GDM1 (cell line): Measurements from ENCODE around the gene KASH5.

ENCODE experiments used
- DNase-seq: peaks from one replicate; lab custom pipeline; 2025; lab: John Stamatoyannopoulos, UW

Gene KASH5

DNA sequence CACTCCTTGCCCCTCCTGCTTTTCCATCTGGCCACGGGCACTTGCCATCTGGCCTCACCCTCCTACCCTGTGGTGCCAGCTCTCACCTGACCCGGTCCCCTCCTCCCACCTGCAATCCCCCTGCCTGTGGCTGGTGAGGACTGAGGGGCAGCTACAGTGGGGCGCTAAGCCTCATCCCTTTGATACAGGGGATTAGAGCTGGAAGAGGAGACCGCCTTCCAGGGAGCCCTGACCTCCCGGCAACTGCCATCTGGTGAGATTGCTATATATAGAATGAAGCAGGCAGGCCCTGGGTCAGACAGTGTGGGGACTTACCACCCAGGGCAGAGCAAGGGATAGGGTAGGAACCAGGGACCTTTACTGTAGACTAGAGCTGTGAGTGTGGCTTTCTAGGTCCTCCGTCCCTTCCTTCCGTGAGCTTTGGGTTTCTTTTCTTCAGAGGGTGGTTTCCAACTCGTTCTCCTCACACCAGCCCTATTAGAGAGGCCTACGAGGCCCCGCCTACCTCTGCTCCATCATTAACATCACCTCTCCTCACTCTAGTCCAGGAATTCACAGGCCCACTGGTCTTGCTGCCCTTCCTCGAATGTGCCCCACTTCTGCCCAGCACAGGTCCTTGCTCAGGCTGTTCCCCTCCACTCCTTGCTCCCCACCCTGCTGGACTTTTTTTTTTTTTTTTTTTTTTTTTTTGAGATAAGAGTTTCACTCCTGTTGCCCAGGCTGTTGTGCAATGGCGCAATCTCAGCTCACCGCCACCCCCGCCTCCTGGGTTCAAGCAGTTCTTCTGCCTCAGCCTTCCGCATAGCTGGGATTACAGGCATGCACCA, 7.7 kb downstream of the KASH5 start:
- DNase-seq = no peak

DNA sequence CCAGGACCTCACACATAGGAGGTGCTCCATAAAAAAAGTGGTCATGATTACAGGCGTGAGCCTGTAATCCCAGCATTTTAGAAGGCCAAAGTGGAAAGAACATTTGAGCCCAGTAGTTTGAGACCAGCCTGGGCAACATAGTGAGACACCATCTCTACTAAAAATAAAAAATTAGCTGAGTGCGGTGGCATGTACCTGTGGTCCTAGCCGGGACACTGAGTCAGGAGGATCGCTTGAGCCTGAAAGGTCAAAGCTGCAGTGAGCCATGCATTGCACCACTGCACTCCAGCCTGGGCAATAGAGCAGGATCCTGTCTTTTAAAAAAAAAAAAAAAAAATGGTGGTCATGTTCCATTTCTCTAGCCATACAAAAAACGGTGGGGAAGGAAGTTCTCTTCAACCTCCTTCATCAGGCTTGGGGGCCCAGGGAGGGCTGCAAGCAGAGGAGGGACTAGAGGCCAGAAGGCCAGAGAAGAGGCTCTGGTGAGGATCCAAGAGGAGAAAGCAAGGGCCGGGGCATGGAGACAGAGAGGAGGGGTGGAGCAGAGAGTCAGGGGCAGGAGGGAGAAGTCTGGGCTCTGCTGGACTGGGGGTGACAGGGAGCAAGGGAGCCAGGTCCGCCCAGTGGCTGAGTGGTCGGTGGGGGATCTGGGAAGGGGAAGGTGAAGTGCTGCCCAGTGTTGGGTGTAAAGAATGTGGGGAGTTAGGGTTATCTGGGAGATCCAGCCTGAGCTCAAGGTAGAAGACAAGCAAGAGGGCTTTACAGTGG, 8.9 kb downstream of the KASH5 start:
- no peak for DNase-seq

GRCh38 chr19:49398001-49398615, 10.1 kb downstream of the KASH5 start:
- no peak for DNase-seq

GRCh38 chr19:49398931-49399330, 10.9 kb downstream of the KASH5 start:
- DNase-seq = no peak

GRCh38 chr19:49400029-49400428, 12.0 kb downstream of the KASH5 start:
- no peak for DNase-seq

- no peak for DNase-seq
Observed at GRCh38 chr19:49403404-49404187, 15.5 kb downstream of the KASH5 start.

DNA sequence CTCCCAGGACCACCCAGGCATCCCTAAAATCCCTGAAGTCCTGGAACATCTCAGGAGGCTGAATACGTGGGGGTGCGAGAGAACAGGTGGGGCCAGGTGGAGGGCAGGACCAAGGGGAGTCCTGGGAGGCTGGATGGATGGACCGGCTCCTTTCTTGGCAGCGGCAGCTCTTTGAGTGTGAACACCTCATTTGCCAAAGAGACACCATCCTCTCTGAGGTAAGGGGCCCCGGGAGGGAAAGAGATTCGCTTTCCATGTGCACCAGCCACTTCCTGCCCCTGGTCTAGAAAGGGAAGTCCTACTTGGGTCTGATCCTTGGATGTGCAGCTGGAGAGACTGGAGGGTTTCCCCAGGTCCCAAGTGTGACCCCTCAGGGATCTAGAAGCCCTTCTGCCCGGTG, 19.0 kb downstream of the KASH5 start:
- DNase-seq = no peak

DNA sequence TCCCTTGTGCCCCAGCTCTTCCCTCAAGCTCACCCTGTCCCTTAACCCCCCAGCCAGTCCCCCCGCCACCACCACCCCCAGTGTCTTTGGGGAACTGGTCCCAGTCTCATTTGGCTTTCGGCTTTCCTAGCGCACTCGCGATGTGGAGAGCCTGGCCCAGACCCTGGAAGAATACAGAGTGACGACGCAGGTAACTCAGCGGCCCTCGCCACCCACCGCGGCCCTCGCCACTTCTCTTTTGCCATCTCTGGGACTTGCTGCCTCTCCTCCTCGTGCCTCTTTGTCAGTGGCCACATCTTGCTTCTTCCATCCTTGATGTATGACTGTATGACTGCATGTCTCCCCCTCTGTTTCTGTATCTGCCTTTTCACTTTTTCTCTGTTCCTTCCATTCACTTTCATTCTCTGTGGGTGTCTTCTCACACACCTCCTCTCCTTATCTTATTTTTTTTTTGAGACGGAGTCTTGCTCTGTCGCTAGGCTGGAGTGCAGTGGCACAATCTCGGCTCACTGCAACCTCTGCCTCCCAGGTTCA, 19.5 kb downstream of the KASH5 start:
- DNase-seq = no peak

DNA sequence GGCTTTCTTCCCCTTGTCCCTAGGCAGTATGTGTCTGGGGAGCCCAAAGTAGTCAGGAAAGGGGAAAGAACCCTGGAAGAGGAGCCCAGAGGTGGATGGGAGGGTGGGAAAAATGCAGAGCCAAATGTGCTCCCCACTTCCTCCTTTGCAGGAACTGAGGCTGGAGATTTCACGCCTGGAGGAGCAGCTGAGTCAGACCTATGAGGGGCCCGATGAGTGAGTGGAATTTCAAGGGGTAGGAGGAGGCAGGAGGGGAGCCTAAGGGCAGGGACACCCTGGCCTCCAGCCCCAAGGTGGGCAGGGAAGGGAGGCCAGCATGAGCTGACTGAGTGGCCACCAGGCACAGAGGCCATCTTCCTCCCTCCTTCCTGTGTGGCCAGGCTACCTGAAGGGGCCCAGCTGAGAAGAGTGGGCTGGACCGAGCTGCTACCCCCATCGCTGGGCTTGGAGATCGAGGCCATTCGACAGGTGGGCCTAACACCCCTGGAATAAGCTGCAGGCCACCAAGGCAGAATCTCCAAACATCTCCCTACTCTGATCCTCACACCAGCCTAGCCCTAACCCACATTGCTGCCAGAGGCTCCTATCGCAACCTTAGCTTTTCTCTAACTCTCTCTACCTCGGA, 20.9 kb downstream of the KASH5 start:
- no peak for DNase-seq

DNA sequence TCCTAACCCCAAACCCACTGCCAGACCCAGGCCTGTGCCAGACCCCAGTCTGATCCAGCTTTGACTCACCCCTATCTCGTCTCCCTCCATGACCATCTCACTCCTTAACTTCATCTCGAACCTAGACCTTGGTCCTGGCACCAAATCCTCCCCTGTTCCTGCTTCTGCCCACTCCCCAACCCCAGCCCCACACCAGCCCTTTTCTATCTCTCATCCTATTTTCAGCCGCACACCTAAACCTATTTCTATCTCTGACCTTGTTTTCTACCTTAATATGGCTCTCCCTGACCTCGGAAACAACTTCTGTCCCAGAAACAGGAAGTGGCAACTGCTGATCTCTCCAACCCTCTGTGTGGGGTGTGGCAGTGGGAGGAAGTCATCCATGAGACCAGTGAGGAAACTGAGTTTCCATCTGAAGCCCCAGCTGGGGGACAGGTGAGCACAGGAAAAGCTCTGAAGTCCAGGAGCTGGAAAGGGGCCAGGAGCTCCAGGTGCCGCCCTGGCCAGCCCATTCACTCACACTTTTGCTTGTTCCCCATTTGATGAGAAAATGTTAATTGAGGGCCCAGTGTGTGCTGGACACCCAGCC, 21.5 kb downstream of the KASH5 start:
- DNase-seq = peak; percentile 15

- DNase-seq = no peak
Observed at GRCh38 chr19:49411681-49412326, 23.8 kb downstream of the KASH5 start.

DNA sequence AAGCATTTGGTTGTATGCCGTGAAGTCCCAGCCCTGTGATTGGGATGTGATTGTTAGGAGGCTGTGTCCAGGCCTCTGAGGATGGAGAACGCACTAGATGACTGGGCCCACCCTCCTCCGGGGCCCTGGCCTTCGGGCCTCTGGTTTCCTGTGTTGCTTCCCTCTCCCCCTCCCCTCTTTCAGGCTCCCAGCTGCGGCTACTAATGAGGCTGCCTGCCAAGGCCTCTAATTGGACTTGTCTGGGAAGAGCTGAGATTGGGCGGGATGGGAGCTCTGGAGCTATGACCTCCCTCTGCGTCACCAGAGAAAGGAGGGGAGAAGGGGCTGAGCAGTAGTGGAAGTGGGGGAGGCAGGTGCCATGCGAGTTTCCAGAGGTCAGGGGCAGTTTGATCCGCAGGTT, 25.3 kb downstream of the KASH5 start:
- DNase-seq = no peak

DNA sequence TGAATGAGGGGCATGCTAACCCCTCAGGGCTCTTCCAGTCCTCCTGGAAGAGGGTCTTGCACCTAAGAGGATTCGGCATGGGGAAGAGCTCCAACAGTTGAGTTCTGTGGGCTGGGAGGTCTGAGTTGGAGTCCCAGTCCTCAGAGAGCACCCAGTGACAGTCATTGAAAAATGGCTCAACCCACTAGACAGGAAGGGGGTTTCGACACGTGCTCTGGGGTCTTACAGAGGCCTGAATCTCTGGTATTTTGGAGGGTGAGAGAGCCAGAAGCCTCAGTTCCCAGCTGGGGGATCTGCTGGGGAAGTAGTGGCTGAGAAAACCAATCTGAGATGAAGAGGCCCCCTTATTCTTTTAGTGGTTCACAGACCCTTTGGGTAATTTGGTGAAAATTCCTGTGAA, 26.2 kb downstream of the KASH5 start:
- DNase-seq = no peak

GRCh38 chr19:49415102-49415809, 27.2 kb downstream of the KASH5 start:
- DNase-seq = no peak

- DNase-seq = no peak
Observed at GRCh38 chr19:49415810-49416200, 27.8 kb downstream of the KASH5 start.

DNA sequence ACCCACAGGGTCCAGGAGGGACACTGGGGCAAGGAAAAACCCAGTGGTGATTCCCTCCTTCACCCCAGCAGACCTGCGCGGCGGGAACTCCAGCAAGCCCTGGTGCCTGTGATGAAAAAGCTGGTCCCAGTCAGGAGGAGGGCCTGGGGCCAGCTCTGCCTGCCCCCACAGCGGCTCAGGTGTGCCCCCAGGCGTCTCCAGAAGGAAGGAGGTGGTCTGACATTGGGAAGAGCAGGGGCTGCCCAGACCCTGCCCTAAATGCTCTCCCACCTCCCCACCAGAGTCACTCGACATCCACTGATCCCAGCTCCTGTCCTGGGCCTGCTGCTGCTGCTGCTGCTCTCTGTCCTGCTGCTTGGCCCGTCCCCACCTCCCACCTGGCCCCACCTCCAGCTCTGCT, 29.0 kb downstream of the KASH5 start:
- no peak for DNase-seq

DNA sequence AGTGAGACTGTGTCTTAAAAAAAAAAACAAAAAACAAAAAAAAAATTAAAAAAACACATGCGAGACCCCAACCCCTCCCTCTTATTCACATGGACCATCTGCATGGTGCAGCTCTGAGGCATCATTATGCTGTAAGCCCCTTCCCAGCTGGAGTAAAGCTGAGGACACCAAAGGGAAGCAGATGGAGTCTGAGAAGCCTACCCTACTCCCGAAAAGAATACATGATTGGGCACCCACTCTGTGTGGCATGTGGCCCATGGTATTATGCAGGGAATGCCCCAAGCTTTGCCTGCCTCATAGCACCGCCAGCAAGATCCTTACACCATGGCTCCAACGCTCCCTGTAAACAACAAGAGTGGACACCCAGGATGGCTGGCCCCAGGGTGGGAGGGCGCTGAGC, 30.5 kb downstream of the KASH5 start:
- DNase-seq = no peak

DNA sequence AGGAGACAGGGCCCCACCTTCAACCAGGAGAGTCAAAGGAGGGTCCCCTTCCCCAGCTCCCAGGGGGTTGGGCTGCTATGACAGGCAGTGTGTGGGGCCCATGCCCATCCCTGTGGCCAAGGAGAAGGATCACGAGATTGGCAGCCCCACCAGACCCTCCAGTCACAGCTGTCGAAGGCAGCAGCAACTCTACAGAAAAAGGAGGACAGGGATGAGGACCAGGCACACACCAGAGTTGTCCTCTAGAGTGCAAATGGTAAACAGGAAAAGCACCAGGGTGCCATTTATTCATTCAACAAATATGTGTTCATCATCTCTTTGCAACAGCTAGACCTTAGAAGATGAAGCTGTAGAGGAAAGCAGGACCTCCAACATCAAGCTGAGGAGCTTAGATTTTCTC, 31.1 kb downstream of the KASH5 start:
- DNase-seq = no peak

- no peak for DNase-seq
Observed at GRCh38 chr19:49420227-49420626, 32.2 kb downstream of the KASH5 start.
